ENCODE measurements around the gene POMP. TPM values are rescaled to one million over a fixed set of nuclear protein-coding genes. Genes with fewer than 3 reads are reported as not detected.

POMP gene, protein sequence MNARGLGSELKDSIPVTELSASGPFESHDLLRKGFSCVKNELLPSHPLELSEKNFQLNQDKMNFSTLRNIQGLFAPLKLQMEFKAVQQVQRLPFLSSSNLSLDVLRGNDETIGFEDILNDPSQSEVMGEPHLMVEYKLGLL
- 105 to 113 TPM (median 108 TPM) in 5 replicates for total RNA-seq (2022; extraction: Qiagen RNA extraction)

DNA sequence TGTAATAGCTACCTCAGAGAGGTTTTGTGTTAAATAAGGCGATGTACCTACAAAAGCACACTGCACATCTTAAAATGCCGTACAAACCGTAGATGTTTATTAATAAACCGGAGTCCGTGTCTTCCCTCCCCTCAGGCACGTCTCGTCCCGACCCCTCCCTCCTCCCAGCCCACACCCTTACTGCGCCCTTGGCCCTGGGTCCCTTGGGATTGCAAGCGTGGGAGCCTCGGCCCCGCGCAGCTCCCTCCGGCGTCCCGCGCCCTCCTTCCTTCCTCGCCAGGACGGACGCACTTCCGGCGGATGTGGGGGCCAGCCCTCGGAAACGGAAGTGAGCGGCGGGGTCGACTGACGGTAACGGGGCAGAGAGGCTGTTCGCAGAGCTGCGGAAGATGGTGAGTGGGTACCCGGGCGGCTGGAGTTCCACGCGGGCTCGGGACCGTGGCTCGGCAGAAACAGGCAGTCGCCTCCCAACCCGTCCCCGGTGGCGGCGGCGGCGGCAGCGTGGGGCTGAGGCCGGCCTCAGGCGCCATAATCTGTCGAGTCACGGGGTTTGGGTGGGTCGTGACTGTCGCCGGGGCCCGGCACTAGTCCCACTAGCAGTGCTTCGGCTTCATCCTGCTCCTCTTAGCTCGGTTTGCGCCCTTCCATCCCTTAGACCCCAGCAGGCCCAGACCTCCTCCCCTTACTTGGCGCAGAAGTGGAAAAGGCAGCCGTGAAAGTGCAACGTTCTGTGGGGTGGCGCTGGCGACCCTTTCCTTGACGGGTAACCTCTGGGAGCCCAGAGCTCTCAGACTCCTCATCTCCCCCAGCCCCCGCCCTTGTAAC, at the start of gene POMP:
POMP (plus strand) TSS at position 335 of the 825 bp plus-strand sequence; CDS start at position 390, 55 bp downstream.

DNA sequence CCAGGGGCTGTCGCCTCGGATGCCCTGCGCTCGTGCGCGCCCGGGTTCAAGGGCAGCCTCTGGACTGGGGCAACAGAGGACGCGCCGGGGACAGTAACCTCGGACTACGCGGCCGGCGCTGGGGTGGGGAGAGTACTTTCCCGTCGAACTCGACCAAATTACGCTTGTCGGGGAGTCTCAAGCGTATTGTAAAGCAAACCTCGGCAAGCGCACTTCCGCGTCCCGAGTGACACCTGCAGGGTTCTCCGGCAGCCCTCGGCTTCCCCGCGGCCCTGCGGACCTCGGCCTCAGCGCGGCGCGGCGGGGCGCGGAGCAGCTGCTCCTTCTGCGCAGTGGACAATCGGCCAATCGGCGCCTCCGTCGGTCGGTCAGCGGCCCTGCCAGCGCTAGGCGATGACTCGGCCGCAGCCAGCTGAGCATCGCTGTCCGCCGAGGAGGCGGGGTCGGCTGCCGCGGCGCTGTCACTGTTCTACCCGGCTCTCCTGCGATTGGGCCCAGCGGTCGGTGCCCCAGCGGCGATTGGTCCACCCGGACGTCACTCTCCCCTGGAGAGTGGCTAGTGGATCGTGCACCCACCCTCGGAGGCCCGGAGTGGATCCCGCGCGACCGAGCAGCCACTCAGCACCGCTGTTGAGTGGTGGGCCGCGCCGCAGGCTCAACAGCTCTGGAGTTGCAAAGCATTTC, 59.8 kb downstream of the POMP start, which contains the start of gene SLC46A3:
SLC46A3 (minus strand) TSS at position 428 of the 684 bp plus-strand sequence. CDS start 972 bp downstream, outside the sequence.

Other genes starting within 250 kb of the POMP start
- 0.03 to 0.10 TPM (median 0.03 TPM) in 3 of 5 replicates, not detected in the others for gene FLT1, start 164.0 kb upstream of the POMP start, total RNA-seq (2022; extraction: Qiagen RNA extraction)
- 1.5 to 2.0 TPM (median 1.8 TPM) in 5 replicates for gene SLC46A3, start 59.8 kb downstream of the POMP start, total RNA-seq (2022; extraction: Qiagen RNA extraction)
- gene MTUS2, start 161.2 kb downstream of the POMP start, total RNA-seq (2022; extraction: Qiagen RNA extraction): 0.01 to 0.06 TPM in 2 of 5 replicates, not detected in the others